CD14-positive monocyte (primary cell): Measurements from ENCODE around the gene FBP2. TPM values are rescaled to one million over a fixed set of nuclear protein-coding genes. Genes with fewer than 3 reads are reported as not detected.
"Not testable (repeated sequence)": the region's sequence is repeated elsewhere in the genome, so short reads cannot be mapped to it uniquely, and the experiment has no call there.

ENCODE experiments used
- DNase-seq, 3 donors: peaks; one replicate each; pipeline ENCODE4 v3.0.0-alpha.2; 2011 to 2022
- H2AFZ ChIP-seq: 2 replicates; pipeline ENCODE4 v1.6.0; 2012; ENCODE audit warnings: mild to moderate bottlenecking, low read depth, low read length, inconsistent platforms; ENCODE audit not compliant: insufficient read depth, poor library complexity, severe bottlenecking
- H3K27ac ChIP-seq, 2 donors: 1 replicate in 1 of 2; 2 replicates in 1 of 2; pipeline ENCODE4 v1.5.1; 2012 to 2013; ENCODE audit warnings: low read length in 2 of 2, control low read depth in 1 of 2, inconsistent platforms in 1 of 2, low read depth in 1 of 2, mild to moderate bottlenecking in 1 of 2
- H3K27me3 ChIP-seq, 2 donors: one replicate each; pipeline versions ENCODE4 v1.6.0 to v1.6.1; 2011 to 2013; ENCODE audit warnings: low read length in 2 of 2; ENCODE audit not compliant: control insufficient read depth in 2 of 2, insufficient read depth in 2 of 2
- H3K36me3 ChIP-seq, 2 donors: replicated peaks in 1 of 2; 1 replicate in 1 of 2; 2 replicates in 1 of 2; pipeline versions ENCODE4 v1.5.1 to v1.6.1; 2012 to 2013; ENCODE audit warnings: low read length in 2 of 2, control low read depth in 1 of 2, inconsistent platforms in 1 of 2, mild to moderate bottlenecking in 1 of 2; ENCODE audit not compliant: insufficient read depth in 2 of 2, control insufficient read depth in 1 of 2
- H3K4me1 ChIP-seq, 2 donors: 1 replicate in 1 of 2; 2 replicates in 1 of 2; pipeline versions ENCODE4 v1.5.1 to v1.6.1; 2012 to 2013; ENCODE audit warnings: low read length in 2 of 2, control low read depth in 1 of 2, inconsistent platforms in 1 of 2, mild to moderate bottlenecking in 1 of 2, moderate library complexity in 1 of 2; ENCODE audit not compliant: insufficient read depth in 2 of 2, control insufficient read depth in 1 of 2
- H3K4me2 ChIP-seq: replicated peaks from 2 replicates; pipeline ENCODE3; 2012; ENCODE audit warnings: low read length, moderate library complexity, mild to moderate bottlenecking; ENCODE audit not compliant: poor library complexity, severe bottlenecking; ENCODE audit errors: extremely low read depth
- H3K4me3 ChIP-seq, 3 experiments: fragments of 200-600 bp in 1 of 3; sonication (generic) in 1 of 3; replicated peaks in 1 of 3; 1 replicate in 2 of 3; 2 replicates in 1 of 3; pipeline ENCODE4 v1.5.1; 2011 to 2013; ENCODE audit warnings: low read length in 3 of 3, mild to moderate bottlenecking in 3 of 3, control low read depth in 2 of 3, low read depth in 2 of 3, inconsistent platforms in 1 of 3, moderate library complexity in 1 of 3
- H3K79me2 ChIP-seq: 2 replicates; pipeline ENCODE4 v1.6.0; 2012; ENCODE audit warnings: mild to moderate bottlenecking, control low read depth, inconsistent platforms, low read length, moderate library complexity; ENCODE audit not compliant: insufficient read depth
- H3K9ac ChIP-seq: 2 replicates; pipeline ENCODE4 v1.6.0; 2017; ENCODE audit warnings: low read length, mild to moderate bottlenecking; ENCODE audit not compliant: insufficient read depth, poor library complexity, severe bottlenecking
- H3K9me3 ChIP-seq, 2 donors: replicated peaks in 1 of 2; 1 replicate in 1 of 2; 2 replicates in 1 of 2; pipeline versions ENCODE4 v1.5.1 to v1.6.1; 2012 to 2013; ENCODE audit warnings: low read length in 2 of 2, control low read depth in 1 of 2; ENCODE audit not compliant: control insufficient read depth in 1 of 2, insufficient read depth in 1 of 2
- H4K20me1 ChIP-seq: 2 replicates; pipeline ENCODE4 v1.6.0; 2012; ENCODE audit warnings: mild to moderate bottlenecking, low read length, control low read depth, moderate library complexity; ENCODE audit not compliant: insufficient read depth
- H3K27ac Mint-ChIP-seq, 7 donors: one replicate each; pipeline ENCODE4 v1.8.0; 2020; ENCODE audit warnings: mild to moderate bottlenecking in 7 of 7, mixed read lengths in 7 of 7, moderate library complexity in 6 of 7, inconsistent platforms in 2 of 7
- H3K27me3 Mint-ChIP-seq, 3 donors: one replicate each; pipeline ENCODE4 v1.8.0; 2021 to 2022; ENCODE audit warnings: low read depth in 3 of 3, mild to moderate bottlenecking in 3 of 3, mixed read lengths in 3 of 3, moderate library complexity in 3 of 3, inconsistent platforms in 1 of 3
- H3K36me3 Mint-ChIP-seq, 2 donors: one replicate each; pipeline ENCODE4 v1.8.0; 2020; ENCODE audit warnings: mixed read lengths in 2 of 2, inconsistent platforms in 1 of 2, mild to moderate bottlenecking in 1 of 2
- H3K4me1 Mint-ChIP-seq: one replicate; pipeline ENCODE4 v1.8.0; 2020; ENCODE audit warnings: mild to moderate bottlenecking, mixed read lengths
- H3K4me3 Mint-ChIP-seq, 2 donors: one replicate each; pipeline ENCODE4 v1.8.0; 2020; ENCODE audit warnings: mild to moderate bottlenecking in 2 of 2, mixed read lengths in 2 of 2, moderate library complexity in 1 of 2
- H3K9me3 Mint-ChIP-seq, 7 donors: one replicate each; pipeline ENCODE4 v1.8.0; 2020 to 2022; ENCODE audit warnings: mixed read lengths in 7 of 7, mild to moderate bottlenecking in 6 of 7, moderate library complexity in 6 of 7, inconsistent platforms in 2 of 7
- CTCF ChIP-seq: fragments of 200-600 bp; IDR thresholded peaks from one replicate; pipeline ENCODE4 v1.8.0; 2022; ENCODE audit warnings: antibody characterized with exemption, mild to moderate bottlenecking
- WGBS: methylation state at CpG from one replicate; pipeline ENCODE4 v1.1.5; 2013; ENCODE audit warnings: missing lambda C conversion rate; ENCODE audit not compliant: insufficient coverage; 5-methylcytosine and 5-hydroxymethylcytosine counted together
- intact Hi-C, 2 donors: fragments of 100-400 bp; cut with micrococcal nuclease; formaldehyde crosslinking; loops; one replicate each; pipeline versions ENCODE4 v1.15.0 to v1.15.1; 2023
- polyA plus RNA-seq, 3 donors: library from polyadenylated mRNA; depleted of rRNA in 1 of 3; unstranded in 2 of 3; stranded (reverse) in 1 of 3; fragments of 300-500 nt in 2 of 3; fragments of >200 nt in 1 of 3; fragmentation: Illumina TruSeq in 2 of 3; gene quantifications; 1 replicate in 2 of 3; 2 replicates in 1 of 3; pipeline ENCODE4 v1.2.3, GENCODE V29; 2012 to 2021

FBP2 gene
- polyA plus RNA-seq, 3 donors: not detected

GRCh38 chr9:94600258-94600657, 6.6 kb upstream of the FBP2 start:
- intact Hi-C loops: no loop called here

GRCh38 chr9:94599102-94599501, 5.5 kb upstream of the FBP2 start:
- H3K9me3 Mint-ChIP-seq: peaks cover 0 to 2% (median 0%) of the 10 kb centered on the region in 7 donors
- intact Hi-C loops: no loop called here
- H3K4me1 Mint-ChIP-seq: peaks cover 6% of the 10 kb centered on the region
- no peak for TF ChIP-seq CTCF
- peaks cover 15 to 25% of the 10 kb centered on the region in 2 donors for H3K36me3 Mint-ChIP-seq
- Histone ChIP-seq H3K4me1 (no peaks in the 10 kb centered on the region), H3K79me2 (no peaks in the 10 kb centered on the region), H3K4me2 (no peak overlapping the region), H4K20me1 (no peaks in the 10 kb centered on the region), H3K27ac (no peak overlapping the region), H2AFZ (no peak overlapping the region), H3K4me3 (no peak overlapping the region), H3K9me3 (no peaks in the 10 kb centered on the region), H3K36me3 (peaks cover 9 to 23% of the 10 kb centered on the region in 2 donors), H3K27me3 (no peaks in the 10 kb centered on the region), H3K9ac (no peak overlapping the region)
- peak overlapping the region in 1 of 7 donors; percentile 24 for H3K27ac Mint-ChIP-seq
- peaks cover 4 to 9% (median 7%) of the 10 kb centered on the region in 3 donors for H3K27me3 Mint-ChIP-seq
- WGBS: 100% methylated on average over 5 of the region's 7 CpGs
- H3K4me3 Mint-ChIP-seq: no peak overlapping the region
- no peak for DNase-seq

More at GRCh38 chr9:94600258-94600657, 6.6 kb upstream of the FBP2 start:
- Histone ChIP-seq H3K9me3 (no peaks in the 10 kb centered on the region), H3K36me3 (peaks cover 18 to 34% of the 10 kb centered on the region in 2 donors), H4K20me1 (no peaks in the 10 kb centered on the region), H3K4me2 (no peak overlapping the region), H3K27ac (no peak overlapping the region), H3K27me3 (no peaks in the 10 kb centered on the region), H3K4me3 (no peak overlapping the region), H3K79me2 (no peaks in the 10 kb centered on the region), H3K4me1 (no peaks in the 10 kb centered on the region), H2AFZ (no peak overlapping the region), H3K9ac (no peak overlapping the region)
- DNase-seq: no peak
- no peak overlapping the region for H3K4me3 Mint-ChIP-seq
- H3K9me3 Mint-ChIP-seq: no peaks in the 10 kb centered on the region
- peaks cover 6% of the 10 kb centered on the region for H3K4me1 Mint-ChIP-seq
- H3K27ac Mint-ChIP-seq: no peak overlapping the region
- H3K27me3 Mint-ChIP-seq: peaks cover 7% of the 10 kb centered on the region in 3 donors
- no peak for TF ChIP-seq CTCF
- 97% methylated on average over 8 of the region's 8 CpGs for WGBS
- H3K36me3 Mint-ChIP-seq: peaks cover 26 to 37% of the 10 kb centered on the region in 2 donors

GRCh38 chr9:94592683-94593082, 941 bp downstream of the FBP2 start:
- H3K4me3 Mint-ChIP-seq, H3K4me1 ChIP-seq, H3K9me3 Mint-ChIP-seq, H3K4me2 ChIP-seq, H4K20me1 ChIP-seq, H3K27ac ChIP-seq, H3K9me3 ChIP-seq, DNase-seq, H3K36me3 ChIP-seq, H3K4me1 Mint-ChIP-seq, H3K4me3 ChIP-seq, H3K9ac ChIP-seq, H2AFZ ChIP-seq, H3K79me2 ChIP-seq, H3K36me3 Mint-ChIP-seq, H3K27me3 ChIP-seq, H3K27ac Mint-ChIP-seq, intact Hi-C loops: not testable (repeated sequence)
- peaks cover 14 to 27% (median 20%) of the 10 kb centered on the region in 3 donors for H3K27me3 Mint-ChIP-seq
- WGBS: 100% methylated on average over 1 of the region's 7 CpGs
